ENCODE measurements around the gene PROX2.

Gene PROX2

GRCh38 chr14:74841230-74842207, 34.4 kb downstream of the PROX2 start:
- DNase-seq = no peak
- peak; percentile 86 for ATAC-seq

GRCh38 chr14:74840603-74841030, 35.3 kb downstream of the PROX2 start:
- ATAC-seq (peak; percentile 11), DNase-seq (no peak)

- DNase-seq (no peak), ATAC-seq (no peak)
These were observed 37.8 kb downstream of the PROX2 start for GRCh38 chr14:74838166-74838565.

- ATAC-seq = no peak
These were observed 39.5 kb downstream of the PROX2 start for GRCh38 chr14:74836251-74836960.

GRCh38 chr14:74835645-74836250, 40.2 kb downstream of the PROX2 start:
- ATAC-seq = no peak
- no peak for DNase-seq

More at GRCh38 chr14:74836251-74836960, 39.5 kb downstream of the PROX2 start:
- DNase-seq = no peak

- ATAC-seq (no peak), DNase-seq (no peak)
These were observed 41.1 kb downstream of the PROX2 start for GRCh38 chr14:74834692-74835392.

GRCh38 chr14:74832849-74833248, 43.1 kb downstream of the PROX2 start:
- DNase-seq (no peak), ATAC-seq (no peak)

- DNase-seq (no peak), ATAC-seq (no peak)
These were observed 46.7 kb downstream of the PROX2 start for GRCh38 chr14:74829251-74829650.

GRCh38 chr14:74826574-74826973, 49.4 kb downstream of the PROX2 start:
- DNase-seq = no peak

More at GRCh38 chr14:74826574-74826973, 49.4 kb downstream of the PROX2 start:
- ATAC-seq = no peak

Measured in stimulated activated naive CD8-positive, alpha-beta T cell treated with anti-CD3 and anti-CD28 coated beads, Interleukin-15, Interleukin-2, amounts not matched to agents 100 U/mL and 50 U/mL, for 24 hours (primary cell).